Measurements from ENCODE around the gene RBPJL. TPM values are rescaled to one million over a fixed set of nuclear protein-coding genes. Genes with fewer than 3 reads are reported as not detected.

Gene RBPJL
- polyA plus RNA-seq, 2 of the 4 experiments (the other 2 are of a cell fraction), result not detected

DNA sequence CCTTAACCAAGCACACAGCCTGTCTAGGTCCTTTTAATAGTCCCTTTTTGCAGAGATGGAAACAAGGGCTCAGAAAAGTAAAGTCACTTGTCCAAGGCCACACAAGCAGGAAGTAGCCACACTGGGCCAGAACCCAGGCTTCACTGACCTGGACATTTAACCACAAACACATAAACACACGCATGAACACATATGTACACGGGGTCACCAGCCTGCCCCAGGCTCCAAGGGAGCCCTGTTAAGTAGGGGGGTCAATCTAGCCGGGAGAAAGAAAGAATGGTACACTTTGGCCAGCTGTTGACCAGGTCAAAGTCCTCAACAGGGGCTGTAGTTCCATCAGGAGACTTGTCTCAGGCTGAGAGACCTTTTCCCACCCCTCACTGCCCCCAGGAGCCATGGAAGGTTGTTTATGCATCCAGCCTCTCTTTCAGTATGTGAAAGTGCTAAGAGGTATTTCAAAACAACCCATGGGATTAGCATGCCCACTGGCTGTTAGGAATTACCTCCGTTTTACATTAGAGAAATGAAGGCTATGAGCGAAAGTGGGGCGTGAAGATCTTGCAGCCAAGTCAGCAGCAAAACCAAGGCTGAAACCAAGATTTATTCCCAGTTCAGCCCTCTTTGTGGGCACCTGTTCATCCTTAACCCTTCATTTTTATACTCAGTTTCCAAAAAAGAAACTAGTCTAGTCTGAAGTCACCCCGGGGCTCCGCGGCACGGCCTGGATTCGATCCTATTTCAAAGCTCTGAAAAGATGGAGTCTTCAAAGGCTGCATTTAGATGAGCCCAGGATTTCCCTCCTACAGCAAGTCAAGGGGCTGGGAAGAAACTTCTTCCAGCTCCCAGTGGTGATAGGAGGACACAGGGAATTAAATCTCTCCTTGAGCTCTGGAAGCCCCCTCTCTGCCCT, 31.7 kb downstream of the RBPJL start:
- peak overlapping the region; percentile 80 for H3K4me2 ChIP-seq
- H3K4me1 ChIP-seq, result peaks cover 84% of the 10 kb centered on the region
- WGBS (ENCODE audit: missing lambda C conversion rate), result 84% methylated on average over 11 of the region's 11 CpGs
- CTCF ChIA-PET, result interaction anchor here (0.7 to 9.3 kb wide), 10 partner anchors 9 to 433 kb away, joined by 3 to 82 read pairs (median 6); partner anchors contain the start of gene SYS1
- FAIRE-seq, result no peak
- H3K9me3 ChIP-seq, result no peaks in the 10 kb centered on the region
- H3K4me3 ChIP-seq, result no peak overlapping the region
- POLR2A ChIA-PET, result interaction anchor here (4.2 kb wide), 1 partner anchor 9 kb away, joined by 46 read pairs; the partner anchor contains the start of gene SDC4
- ATAC-seq, result no peak
- H3K27ac ChIP-seq, result peak overlapping the region; percentile 84 to 96
- DNase-seq (ENCODE audit: low read depth in 1 of 2, low spot score in 1 of 2), result no peak
- TF ChIP-seq RFX5 (IDR thresholded peaks at IDR 0.05) (no peak), PHF8 (IDR thresholded peaks at IDR 0.05; ENCODE audit: borderline replicate concordance, low read depth) (no peak), CBX2 (IDR thresholded peaks at IDR 0.05; ENCODE audit: borderline replicate concordance, low read depth) (no peak), JUNB (IDR thresholded peaks at IDR 0.05) (no peak), RCOR1 (IDR thresholded peaks at IDR 0.05; ENCODE audit: low read depth, low read length) (no peak), ZFP36 (IDR thresholded peaks at IDR 0.05; ENCODE audit: borderline replicate concordance, partially characterized antibody) (no peak), KDM5A (IDR thresholded peaks at IDR 0.05) (no peak), HOXB5 (CRISPR knock-in tag; IDR thresholded peaks at IDR 0.05) (no peak), EHMT2 (IDR thresholded peaks at IDR 0.05; ENCODE audit: low read depth) (no peak), TP53 (CRISPR knock-in tag; IDR thresholded peaks at IDR 0.05) (no peak), EP300 (IDR thresholded peaks at IDR 0.05) (no peak), HDAC2 (IDR thresholded peaks at IDR 0.05) (no peak), ZNF302 (CRISPR knock-in tag; IDR thresholded peaks at IDR 0.05) (no peak), EHF (CRISPR knock-in tag; IDR thresholded peaks at IDR 0.05) (no peak), HOXB13 (CRISPR knock-in tag; IDR thresholded peaks at IDR 0.05; ENCODE audit: low read depth) (no peak), RAD21 (conservative IDR thresholded peaks at IDR 0.05 in 1 of 2, IDR thresholded peaks at IDR 0.05 in 1 of 2) (no peak)
- TF ChIP-seq, protein P1, sequence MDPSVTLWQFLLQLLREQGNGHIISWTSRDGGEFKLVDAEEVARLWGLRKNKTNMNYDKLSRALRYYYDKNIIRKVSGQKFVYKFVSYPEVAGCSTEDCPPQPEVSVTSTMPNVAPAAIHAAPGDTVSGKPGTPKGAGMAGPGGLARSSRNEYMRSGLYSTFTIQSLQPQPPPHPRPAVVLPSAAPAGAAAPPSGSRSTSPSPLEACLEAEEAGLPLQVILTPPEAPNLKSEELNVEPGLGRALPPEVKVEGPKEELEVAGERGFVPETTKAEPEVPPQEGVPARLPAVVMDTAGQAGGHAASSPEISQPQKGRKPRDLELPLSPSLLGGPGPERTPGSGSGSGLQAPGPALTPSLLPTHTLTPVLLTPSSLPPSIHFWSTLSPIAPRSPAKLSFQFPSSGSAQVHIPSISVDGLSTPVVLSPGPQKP (IDR thresholded peaks at IDR 0.05; ENCODE audit: low read depth, low read length), result no peak
- TF ChIP-seq, protein P2, sequence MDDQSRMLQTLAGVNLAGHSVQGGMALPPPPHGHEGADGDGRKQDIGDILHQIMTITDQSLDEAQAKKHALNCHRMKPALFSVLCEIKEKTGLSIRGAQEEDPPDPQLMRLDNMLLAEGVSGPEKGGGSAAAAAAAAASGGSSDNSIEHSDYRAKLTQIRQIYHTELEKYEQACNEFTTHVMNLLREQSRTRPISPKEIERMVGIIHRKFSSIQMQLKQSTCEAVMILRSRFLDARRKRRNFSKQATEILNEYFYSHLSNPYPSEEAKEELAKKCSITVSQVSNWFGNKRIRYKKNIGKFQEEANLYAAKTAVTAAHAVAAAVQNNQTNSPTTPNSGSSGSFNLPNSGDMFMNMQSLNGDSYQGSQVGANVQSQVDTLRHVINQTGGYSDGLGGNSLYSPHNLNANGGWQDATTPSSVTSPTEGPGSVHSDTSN (IDR thresholded peaks at IDR 0.05), result no peak
- TF ChIP-seq, protein P3, sequence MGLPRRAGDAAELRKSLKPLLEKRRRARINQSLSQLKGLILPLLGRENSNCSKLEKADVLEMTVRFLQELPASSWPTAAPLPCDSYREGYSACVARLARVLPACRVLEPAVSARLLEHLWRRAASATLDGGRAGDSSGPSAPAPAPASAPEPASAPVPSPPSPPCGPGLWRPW (IDR thresholded peaks at IDR 0.05), result no peak
- TF ChIP-seq, protein P4, sequence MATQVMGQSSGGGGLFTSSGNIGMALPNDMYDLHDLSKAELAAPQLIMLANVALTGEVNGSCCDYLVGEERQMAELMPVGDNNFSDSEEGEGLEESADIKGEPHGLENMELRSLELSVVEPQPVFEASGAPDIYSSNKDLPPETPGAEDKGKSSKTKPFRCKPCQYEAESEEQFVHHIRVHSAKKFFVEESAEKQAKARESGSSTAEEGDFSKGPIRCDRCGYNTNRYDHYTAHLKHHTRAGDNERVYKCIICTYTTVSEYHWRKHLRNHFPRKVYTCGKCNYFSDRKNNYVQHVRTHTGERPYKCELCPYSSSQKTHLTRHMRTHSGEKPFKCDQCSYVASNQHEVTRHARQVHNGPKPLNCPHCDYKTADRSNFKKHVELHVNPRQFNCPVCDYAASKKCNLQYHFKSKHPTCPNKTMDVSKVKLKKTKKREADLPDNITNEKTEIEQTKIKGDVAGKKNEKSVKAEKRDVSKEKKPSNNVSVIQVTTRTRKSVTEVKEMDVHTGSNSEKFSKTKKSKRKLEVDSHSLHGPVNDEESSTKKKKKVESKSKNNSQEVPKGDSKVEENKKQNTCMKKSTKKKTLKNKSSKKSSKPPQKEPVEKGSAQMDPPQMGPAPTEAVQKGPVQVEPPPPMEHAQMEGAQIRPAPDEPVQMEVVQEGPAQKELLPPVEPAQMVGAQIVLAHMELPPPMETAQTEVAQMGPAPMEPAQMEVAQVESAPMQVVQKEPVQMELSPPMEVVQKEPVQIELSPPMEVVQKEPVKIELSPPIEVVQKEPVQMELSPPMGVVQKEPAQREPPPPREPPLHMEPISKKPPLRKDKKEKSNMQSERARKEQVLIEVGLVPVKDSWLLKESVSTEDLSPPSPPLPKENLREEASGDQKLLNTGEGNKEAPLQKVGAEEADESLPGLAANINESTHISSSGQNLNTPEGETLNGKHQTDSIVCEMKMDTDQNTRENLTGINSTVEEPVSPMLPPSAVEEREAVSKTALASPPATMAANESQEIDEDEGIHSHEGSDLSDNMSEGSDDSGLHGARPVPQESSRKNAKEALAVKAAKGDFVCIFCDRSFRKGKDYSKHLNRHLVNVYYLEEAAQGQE (IDR thresholded peaks at IDR 0.05), result no peak
